ENCODE data around the gene ZNF496. TPM values are rescaled to one million over a fixed set of nuclear protein-coding genes. Genes with fewer than 3 reads are reported as not detected.

The ZNF496 gene
- total and polyA plus RNA-seq, 9 of the 15 experiments (the other 6 are each of a cell fraction or from before 2014, with no cell fraction given) = 4.3 to 54.0 (median 31.3) TPM

- no peak overlapping the region for H3K4me3 ChIP-seq
- no peaks in the 10 kb centered on the region for H3K79me2 ChIP-seq (ENCODE audit: control insufficient read depth, insufficient read depth, low read length)
- no peaks in the 10 kb centered on the region for H3K36me3 ChIP-seq (ENCODE audit: control insufficient read depth, insufficient read depth, low read length)
- ChIA-PET CTCF (ENCODE audit: low intra/inter-chr PET ratio) (interaction anchor here (0.7 kb wide), 1 partner anchor 698 kb away, joined by 3 read pairs; no protein-coding TSS in a partner anchor), POLR2A (interaction anchor here (0.6 kb wide), 1 partner anchor 574 kb away, joined by 3 read pairs; no protein-coding TSS in a partner anchor)
- peak; percentile 42 for FAIRE-seq
- intact Hi-C loops (cut with micrococcal nuclease) = no loop called here
- in situ Hi-C loops (cut with MboI) = no loop called here
- peak overlapping the region in 1 of 2 experiments; percentile 31; a peak in 1 of 4 replicates for H3K9ac ChIP-seq (ENCODE audit: insufficient read depth in 1 of 2, low read depth in 2 of 2, low read length in 2 of 2)
- no peak for TF ChIP-seq RREB1 (CRISPR knock-in tag; IDR thresholded peaks at IDR 0.05)
- TF ChIP-seq NFIC (IDR thresholded peaks at IDR 0.05) = peak; percentile 57
- H3K27me3 ChIP-seq (ENCODE audit: control insufficient read depth in 2 of 2, insufficient read depth in 2 of 2, low read length in 2 of 2) = no peaks in the 10 kb centered on the region
- WGBS (ENCODE audit: insufficient coverage, low coverage, missing lambda C conversion rate) = 2% methylated on average over 5 of the region's 5 CpGs
- H2AFZ ChIP-seq (ENCODE audit: low read depth, low read length) = no peak overlapping the region; the same call in 1 of the 2 replicates
- DNase-seq (ENCODE audit: extremely low read depth in 1 of 4, low spot score in 3 of 4) = peak in 1 of 4 experiments; percentile 38
- BruUV-seq (replicated peaks) = no TSS peak
- no peaks in the 10 kb centered on the region for H4K20me1 ChIP-seq (replicated peaks; ENCODE audit: control insufficient read depth, insufficient read depth, low read length)
- H3K27ac ChIP-seq (ENCODE audit: extremely low read depth, low read depth, low read length) = no peak overlapping the region
- ATAC-seq = peak; percentile 74
- H3K9me1 ChIP-seq (ENCODE audit: control insufficient read depth, insufficient read depth, low read length) = no peaks in the 10 kb centered on the region
- H3K4me2 ChIP-seq (ENCODE audit: insufficient read depth, low read length) = peak overlapping the region; percentile 46; the same call in 1 of the 2 replicates
- H3K9me3 ChIP-seq (replicated peaks; ENCODE audit: control insufficient read depth, insufficient read depth, low read depth, low read length) = peaks cover 3% of the 10 kb centered on the region
- peaks cover 3 to 9% of the 10 kb centered on the region in 2 experiments; a peak in 2 of 5 replicates for H3K4me1 ChIP-seq (replicated peaks in 1 of 2; ENCODE audit: control insufficient read depth in 2 of 2, insufficient read depth in 2 of 2, low read length in 2 of 2)
Observed at GRCh38 chr1:247281001-247281574, 50.6 kb downstream of the ZNF496 start.
